GM12801 (cell line): ENCODE data around the gene UNKL.

Experiments used
- TF ChIP-seq, protein P1 (sequence below): IDR thresholded peaks from one replicate; pipeline ENCODE4 v1.5.1; 2011; ENCODE audit warnings: control low read depth; ENCODE audit not compliant: insufficient read length; ENCODE audit errors: extremely low read depth

UNKL gene

GRCh38 chr16:1450218-1450617 lies 35.7 kb upstream of the UNKL start:
- TF ChIP-seq, protein P1, sequence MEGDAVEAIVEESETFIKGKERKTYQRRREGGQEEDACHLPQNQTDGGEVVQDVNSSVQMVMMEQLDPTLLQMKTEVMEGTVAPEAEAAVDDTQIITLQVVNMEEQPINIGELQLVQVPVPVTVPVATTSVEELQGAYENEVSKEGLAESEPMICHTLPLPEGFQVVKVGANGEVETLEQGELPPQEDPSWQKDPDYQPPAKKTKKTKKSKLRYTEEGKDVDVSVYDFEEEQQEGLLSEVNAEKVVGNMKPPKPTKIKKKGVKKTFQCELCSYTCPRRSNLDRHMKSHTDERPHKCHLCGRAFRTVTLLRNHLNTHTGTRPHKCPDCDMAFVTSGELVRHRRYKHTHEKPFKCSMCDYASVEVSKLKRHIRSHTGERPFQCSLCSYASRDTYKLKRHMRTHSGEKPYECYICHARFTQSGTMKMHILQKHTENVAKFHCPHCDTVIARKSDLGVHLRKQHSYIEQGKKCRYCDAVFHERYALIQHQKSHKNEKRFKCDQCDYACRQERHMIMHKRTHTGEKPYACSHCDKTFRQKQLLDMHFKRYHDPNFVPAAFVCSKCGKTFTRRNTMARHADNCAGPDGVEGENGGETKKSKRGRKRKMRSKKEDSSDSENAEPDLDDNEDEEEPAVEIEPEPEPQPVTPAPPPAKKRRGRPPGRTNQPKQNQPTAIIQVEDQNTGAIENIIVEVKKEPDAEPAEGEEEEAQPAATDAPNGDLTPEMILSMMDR = no peak

DNA sequence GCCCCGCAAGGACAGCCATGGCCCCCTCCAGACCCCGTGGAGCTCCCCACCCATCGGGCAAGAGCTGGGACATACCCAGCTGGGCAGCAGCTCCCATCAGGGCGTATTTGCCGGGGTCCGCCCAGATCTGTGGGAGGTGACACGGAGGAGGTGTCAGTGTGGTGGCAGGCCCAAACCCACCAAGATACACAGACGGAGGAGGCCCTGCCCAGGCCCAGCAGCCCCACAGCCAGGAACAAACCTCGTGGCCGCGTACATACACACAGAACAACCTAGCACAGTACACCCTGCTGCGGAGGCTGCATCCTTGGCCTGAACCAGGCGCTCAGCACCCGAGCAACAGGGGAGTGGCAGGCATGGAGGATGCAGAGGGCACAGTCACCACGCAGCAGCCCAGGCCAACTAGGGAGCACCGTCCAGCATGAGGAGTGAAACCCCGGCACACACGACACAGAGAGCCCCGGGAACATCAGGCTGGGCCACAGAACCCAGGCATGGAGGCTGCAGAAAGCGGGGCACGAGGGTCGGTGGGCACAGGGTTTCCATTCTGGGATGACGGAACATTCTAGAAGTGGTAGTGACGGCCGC lies 34.8 kb upstream of the UNKL start:
- TF ChIP-seq, protein P1 = no peak

- TF ChIP-seq, protein P1 = no peak
Observed at GRCh38 chr16:1448536-1449116, 34.1 kb upstream of the UNKL start.

GRCh38 chr16:1447965-1448364 lies 33.5 kb upstream of the UNKL start:
- TF ChIP-seq, protein P1 = no peak

- TF ChIP-seq, protein P1 = no peak
Observed at GRCh38 chr16:1446296-1447080, 32.0 kb upstream of the UNKL start.

GRCh38 chr16:1445518-1446203 lies 31.2 kb upstream of the UNKL start:
- TF ChIP-seq, protein P1 = no peak
